Neural crest cell (in vitro differentiated cells): ENCODE results near the gene NAP1L1. TPM values are rescaled to one million over a fixed set of nuclear protein-coding genes. Genes with fewer than 3 reads are reported as not detected.
"Not testable (repeated sequence)": the region's sequence is repeated elsewhere in the genome, so short reads cannot be mapped to it uniquely, and the experiment has no call there.

ENCODE experiments used
- DNase-seq: peaks from one replicate; pipeline ENCODE4 v3.0.0; 2021; ENCODE audit warnings: low read depth, mixed read lengths, low spot score
- H3K27ac Mint-ChIP-seq: one replicate; pipeline ENCODE4 v1.8.0; 2021; ENCODE audit warnings: mild to moderate bottlenecking, mixed read lengths; ENCODE audit not compliant: unreplicated experiment
- H3K27me3 Mint-ChIP-seq: 2 replicates; pipeline ENCODE4 v1.8.0; 2021; ENCODE audit warnings: low read depth, mild to moderate bottlenecking, mixed read lengths
- H3K36me3 Mint-ChIP-seq: 2 replicates; pipeline ENCODE4 v1.8.0; 2021; ENCODE audit warnings: low read depth, mild to moderate bottlenecking, mixed read lengths
- H3K4me1 Mint-ChIP-seq: 2 replicates; pipeline ENCODE4 v1.8.0; 2021; ENCODE audit warnings: mixed read lengths
- H3K4me3 Mint-ChIP-seq: one replicate; pipeline ENCODE4 v1.8.0; 2021; ENCODE audit warnings: mild to moderate bottlenecking, mixed read lengths
- H3K9me3 Mint-ChIP-seq: 2 replicates; pipeline ENCODE4 v1.8.0; 2021; ENCODE audit warnings: mixed read lengths
- total RNA-seq: library from RNA; stranded (reverse); gene quantifications from 2 replicates; pipeline ENCODE4 v1.2.1, GENCODE V29; 2021
- TF ChIP-seq, protein P1 (sequence below): fragments of 200-600 bp; sonication (generic); conservative IDR thresholded peaks from 2 replicates; pipeline ENCODE4 v1.5.0; 2021; ENCODE audit warnings: antibody characterized with exemption, mild to moderate bottlenecking

The NAP1L1 gene
- total RNA-seq, 1 donor from 2014 or later = 1,116 TPM

DNA sequence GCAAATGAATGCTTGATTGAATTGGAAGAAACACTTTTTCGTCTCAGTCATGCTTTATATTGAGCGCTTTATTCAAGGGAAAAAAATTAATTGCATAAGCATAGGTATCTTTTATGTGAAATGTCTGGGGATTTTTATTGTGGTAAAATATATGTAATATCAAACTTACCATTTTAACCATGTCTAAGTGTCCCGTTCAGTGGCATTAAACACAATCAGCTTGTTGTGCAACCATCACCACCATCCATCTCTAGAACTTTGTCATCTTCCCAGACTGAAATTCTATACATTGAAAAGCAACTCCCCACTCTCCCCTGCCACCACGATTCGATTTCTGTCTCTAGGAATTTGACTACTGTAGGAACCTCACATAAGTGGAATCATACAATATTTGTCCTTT is 92.7 kb downstream of the NAP1L1 start:
- Mint-ChIP-seq H3K4me3 (no peak overlapping the region), H3K36me3 (peaks cover 6% of the 10 kb centered on the region), H3K9me3 (peaks cover 12% of the 10 kb centered on the region), H3K27me3 (no peaks in the 10 kb centered on the region), H3K4me1 (peaks cover 17% of the 10 kb centered on the region), H3K27ac (no peak overlapping the region)
- no peak for DNase-seq
- TF ChIP-seq, protein P1, sequence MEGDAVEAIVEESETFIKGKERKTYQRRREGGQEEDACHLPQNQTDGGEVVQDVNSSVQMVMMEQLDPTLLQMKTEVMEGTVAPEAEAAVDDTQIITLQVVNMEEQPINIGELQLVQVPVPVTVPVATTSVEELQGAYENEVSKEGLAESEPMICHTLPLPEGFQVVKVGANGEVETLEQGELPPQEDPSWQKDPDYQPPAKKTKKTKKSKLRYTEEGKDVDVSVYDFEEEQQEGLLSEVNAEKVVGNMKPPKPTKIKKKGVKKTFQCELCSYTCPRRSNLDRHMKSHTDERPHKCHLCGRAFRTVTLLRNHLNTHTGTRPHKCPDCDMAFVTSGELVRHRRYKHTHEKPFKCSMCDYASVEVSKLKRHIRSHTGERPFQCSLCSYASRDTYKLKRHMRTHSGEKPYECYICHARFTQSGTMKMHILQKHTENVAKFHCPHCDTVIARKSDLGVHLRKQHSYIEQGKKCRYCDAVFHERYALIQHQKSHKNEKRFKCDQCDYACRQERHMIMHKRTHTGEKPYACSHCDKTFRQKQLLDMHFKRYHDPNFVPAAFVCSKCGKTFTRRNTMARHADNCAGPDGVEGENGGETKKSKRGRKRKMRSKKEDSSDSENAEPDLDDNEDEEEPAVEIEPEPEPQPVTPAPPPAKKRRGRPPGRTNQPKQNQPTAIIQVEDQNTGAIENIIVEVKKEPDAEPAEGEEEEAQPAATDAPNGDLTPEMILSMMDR = no peak

DNA sequence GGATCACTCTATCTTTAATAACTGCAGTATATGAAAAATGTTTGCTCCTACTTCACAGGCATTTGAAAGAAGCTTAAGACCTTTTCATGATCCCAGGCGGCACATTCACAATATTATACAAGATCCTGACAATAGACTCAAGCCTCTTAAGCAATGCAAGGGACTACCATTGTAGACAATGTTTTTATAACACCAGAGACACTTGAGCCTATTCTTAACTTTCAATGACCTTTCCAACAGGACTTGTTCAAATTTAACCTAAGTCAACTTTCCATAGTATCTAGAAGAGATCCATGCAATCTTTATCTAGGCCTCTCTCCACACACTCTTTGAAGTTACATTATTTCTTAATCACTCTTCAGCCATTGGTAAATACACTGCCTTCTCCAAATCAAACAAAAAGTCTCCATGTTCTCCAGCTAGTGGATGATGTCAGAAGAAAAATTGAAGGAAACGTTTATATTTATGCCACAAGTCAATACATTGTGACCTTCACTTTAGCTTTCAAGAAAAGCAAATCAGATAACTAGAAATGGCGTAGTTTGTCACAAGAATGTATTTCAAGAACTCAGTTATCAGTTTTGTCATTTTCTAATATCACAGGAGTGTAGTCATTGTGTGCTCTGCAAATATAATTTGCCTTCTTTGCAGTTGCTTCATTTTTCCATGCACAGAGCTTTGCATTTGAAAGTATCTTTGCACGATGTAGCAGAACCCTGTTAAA is 94.1 kb downstream of the NAP1L1 start:
- Mint-ChIP-seq H3K9me3 (peaks cover 12% of the 10 kb centered on the region), H3K4me1 (peaks cover 31% of the 10 kb centered on the region), H3K27ac (no peak overlapping the region), H3K4me3 (no peak overlapping the region), H3K27me3 (no peaks in the 10 kb centered on the region), H3K36me3 (peaks cover 6% of the 10 kb centered on the region)
- TF ChIP-seq, protein P1 = no peak
- no peak for DNase-seq

DNA sequence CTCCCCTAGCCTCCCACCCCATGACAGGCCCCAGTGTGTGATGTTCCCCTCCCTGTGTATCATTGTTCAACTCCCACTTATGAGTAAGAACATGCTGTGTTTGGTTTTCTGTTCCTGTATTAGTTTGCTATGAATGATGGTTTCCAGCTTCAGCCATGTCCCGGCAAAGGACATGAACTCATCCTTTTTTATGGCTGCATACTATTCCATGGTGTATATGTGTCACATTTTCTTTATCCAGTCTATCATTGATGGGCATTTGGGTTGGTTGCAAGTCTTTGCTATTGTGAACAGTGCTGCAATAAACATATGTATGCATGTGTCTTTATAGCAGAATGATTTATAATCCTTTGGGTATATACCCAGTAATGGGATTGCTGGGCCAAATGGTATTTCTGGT is 96.8 kb downstream of the NAP1L1 start:
- Mint-ChIP-seq H3K4me1 (peaks cover 28% of the 10 kb centered on the region), H3K9me3 (peaks cover 12% of the 10 kb centered on the region)
- not testable (repeated sequence) for H3K4me3 Mint-ChIP-seq, H3K27me3 Mint-ChIP-seq, DNase-seq, H3K36me3 Mint-ChIP-seq, H3K27ac Mint-ChIP-seq

Other genes starting within 250 kb of the NAP1L1 start
- gene PHLDA1, start 52.9 kb downstream of the NAP1L1 start, total RNA-seq = 29.3 and 30.9 TPM in 2 replicates